GM19463 (cell line): ENCODE data around the gene SLC44A5.
"Not testable (repeated sequence)": the region's sequence is repeated elsewhere in the genome, so short reads cannot be mapped to it uniquely, and the experiment has no call there.

Source experiments
- ATAC-seq: cut with Tn5 transposase; IDR thresholded peaks from one replicate; pipeline ENCODE4 v1.9.1; 2021; ENCODE audit warnings: mild to moderate bottlenecking, moderate library complexity; ENCODE audit not compliant: unreplicated experiment

Gene SLC44A5

GRCh38 chr1:75375476-75376447 lies 235.2 kb downstream of the SLC44A5 start:
- not testable (repeated sequence) for ATAC-seq

GRCh38 chr1:75373542-75374159 lies 237.3 kb downstream of the SLC44A5 start:
- ATAC-seq = no peak

- no peak for ATAC-seq
Observed at GRCh38 chr1:75366595-75366994, 244.3 kb downstream of the SLC44A5 start.

GRCh38 chr1:75361260-75361659 lies 249.7 kb downstream of the SLC44A5 start:
- ATAC-seq = no peak

- not testable (repeated sequence) for ATAC-seq
Observed at GRCh38 chr1:75354267-75354666, 256.6 kb downstream of the SLC44A5 start.

GRCh38 chr1:75353051-75353450 lies 257.9 kb downstream of the SLC44A5 start:
- no peak for ATAC-seq

- no peak for ATAC-seq
Observed at GRCh38 chr1:75345538-75346292, 265.2 kb downstream of the SLC44A5 start.

- no peak for ATAC-seq
Observed at GRCh38 chr1:75342786-75343185, 268.1 kb downstream of the SLC44A5 start.

GRCh38 chr1:75341537-75341936 lies 269.4 kb downstream of the SLC44A5 start:
- ATAC-seq = peak; percentile 44

- peak; percentile 87 for ATAC-seq
Observed at GRCh38 chr1:75338616-75339483, 272.1 kb downstream of the SLC44A5 start.

- ATAC-seq = no peak
Observed at GRCh38 chr1:75334876-75335389, 276.0 kb downstream of the SLC44A5 start.

GRCh38 chr1:75330624-75331023 lies 280.3 kb downstream of the SLC44A5 start:
- no peak for ATAC-seq

GRCh38 chr1:75328691-75329090 lies 282.2 kb downstream of the SLC44A5 start:
- ATAC-seq = no peak

GRCh38 chr1:75327395-75327794 lies 283.5 kb downstream of the SLC44A5 start:
- no peak for ATAC-seq

GRCh38 chr1:75317976-75318375 lies 292.9 kb downstream of the SLC44A5 start:
- no peak for ATAC-seq

- ATAC-seq = no peak
Observed at GRCh38 chr1:75316230-75316629, 294.7 kb downstream of the SLC44A5 start.

GRCh38 chr1:75312620-75313019 lies 298.3 kb downstream of the SLC44A5 start:
- no peak for ATAC-seq

- no peak for ATAC-seq
Observed at GRCh38 chr1:75310067-75310466, 300.8 kb downstream of the SLC44A5 start.

- ATAC-seq = no peak
Observed at GRCh38 chr1:75308365-75308764, 302.5 kb downstream of the SLC44A5 start.

GRCh38 chr1:75305061-75305460 lies 305.9 kb downstream of the SLC44A5 start:
- ATAC-seq = no peak
